ENCODE measurements around the gene PYGM. TPM values are rescaled to one million over a fixed set of nuclear protein-coding genes. Genes with fewer than 3 reads are reported as not detected.

Gene PYGM
- total and polyA plus RNA-seq, 2 donors (not counting 1 experiment from before 2014, with no cell fraction given), result 0.50 to 1.9 TPM

DNA sequence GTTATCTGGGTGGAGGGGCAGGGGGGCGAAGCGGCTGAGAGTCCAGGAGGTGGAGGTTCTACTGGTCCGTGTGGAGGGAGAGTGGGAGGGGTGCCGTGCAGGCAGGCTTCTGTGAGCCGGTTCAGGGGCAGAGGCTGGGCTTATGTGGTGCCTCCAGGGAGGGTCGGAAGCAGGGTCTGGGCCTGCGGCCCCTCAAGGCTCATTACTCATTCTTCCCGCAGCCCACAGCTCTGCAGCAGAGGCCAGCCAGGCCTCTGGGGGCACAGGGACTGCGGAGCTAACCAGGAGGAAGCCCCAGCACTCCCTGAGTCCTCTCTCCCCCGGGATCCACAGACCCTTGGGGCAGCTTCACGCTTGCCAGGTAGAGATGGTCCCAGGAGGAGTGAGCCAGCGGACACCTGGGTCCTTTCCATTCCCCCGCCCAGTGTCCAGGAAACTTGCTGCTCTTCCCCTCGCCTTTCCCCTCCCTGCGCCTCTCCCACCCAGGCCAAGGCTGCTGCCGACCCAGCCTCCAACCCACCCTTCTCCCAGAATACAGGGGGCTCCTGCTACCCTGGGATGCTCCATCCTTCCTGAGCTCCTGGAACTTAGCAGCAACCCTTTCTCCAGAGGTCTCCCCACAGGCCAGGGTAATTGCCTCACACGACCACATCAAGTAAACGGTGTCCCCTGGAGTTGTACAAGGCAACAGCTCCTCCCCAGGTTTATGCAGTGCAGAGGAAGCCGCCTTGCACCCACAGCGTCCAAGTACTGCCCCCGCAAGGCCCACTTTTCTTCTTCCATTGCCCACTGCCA lies 43.1 kb downstream of the PYGM start:
- no peaks in the 10 kb centered on the region for H3K4me1 ChIP-seq (ENCODE audit: control insufficient read depth, extremely low read depth, insufficient read depth, low read length)
- H3K9ac ChIP-seq (ENCODE audit: insufficient read depth, low read length), result no peak overlapping the region
- no peak overlapping the region for H2AFZ ChIP-seq (ENCODE audit: low read length)
- H3K4me3 ChIP-seq (replicated peaks in 1 of 4; ENCODE audit: control extremely low read depth in 1 of 4, insufficient read depth in 1 of 4, low read depth in 3 of 4, low read length in 4 of 4), result no peak overlapping the region
- DNase-seq (ENCODE audit: low read depth in 2 of 2), result no peak
- no peaks in the 10 kb centered on the region for H3K9me3 ChIP-seq (ENCODE audit: control insufficient read depth, insufficient read depth, low read depth, low read length)
- TF ChIP-seq EZH2 (IDR thresholded peaks at IDR 0.05; ENCODE audit: low read length, missing control alignments), result no peak
- TF ChIP-seq, protein P1, sequence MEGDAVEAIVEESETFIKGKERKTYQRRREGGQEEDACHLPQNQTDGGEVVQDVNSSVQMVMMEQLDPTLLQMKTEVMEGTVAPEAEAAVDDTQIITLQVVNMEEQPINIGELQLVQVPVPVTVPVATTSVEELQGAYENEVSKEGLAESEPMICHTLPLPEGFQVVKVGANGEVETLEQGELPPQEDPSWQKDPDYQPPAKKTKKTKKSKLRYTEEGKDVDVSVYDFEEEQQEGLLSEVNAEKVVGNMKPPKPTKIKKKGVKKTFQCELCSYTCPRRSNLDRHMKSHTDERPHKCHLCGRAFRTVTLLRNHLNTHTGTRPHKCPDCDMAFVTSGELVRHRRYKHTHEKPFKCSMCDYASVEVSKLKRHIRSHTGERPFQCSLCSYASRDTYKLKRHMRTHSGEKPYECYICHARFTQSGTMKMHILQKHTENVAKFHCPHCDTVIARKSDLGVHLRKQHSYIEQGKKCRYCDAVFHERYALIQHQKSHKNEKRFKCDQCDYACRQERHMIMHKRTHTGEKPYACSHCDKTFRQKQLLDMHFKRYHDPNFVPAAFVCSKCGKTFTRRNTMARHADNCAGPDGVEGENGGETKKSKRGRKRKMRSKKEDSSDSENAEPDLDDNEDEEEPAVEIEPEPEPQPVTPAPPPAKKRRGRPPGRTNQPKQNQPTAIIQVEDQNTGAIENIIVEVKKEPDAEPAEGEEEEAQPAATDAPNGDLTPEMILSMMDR (conservative IDR thresholded peaks at IDR 0.05 in 1 of 2, IDR thresholded peaks at IDR 0.05 in 1 of 2; ENCODE audit: low read depth in 1 of 2, low read length in 2 of 2), result no peak
- H3K36me3 ChIP-seq (ENCODE audit: control insufficient read depth, insufficient read depth, low read length), result no peaks in the 10 kb centered on the region
- H3K27ac ChIP-seq (ENCODE audit: insufficient read depth, low read length), result no peak overlapping the region
- peaks cover 42% of the 10 kb centered on the region for H3K27me3 ChIP-seq (ENCODE audit: control insufficient read depth, insufficient read depth, low read length)
- H4K20me1 ChIP-seq (ENCODE audit: control insufficient read depth, extremely low read depth, insufficient read depth, low read length), result no peaks in the 10 kb centered on the region
- no peak overlapping the region for H3K4me2 ChIP-seq (ENCODE audit: extremely low read depth, insufficient read depth, low read length)
- no peaks in the 10 kb centered on the region for H3K79me2 ChIP-seq (ENCODE audit: control insufficient read depth, insufficient read depth, low read length)

- Histone ChIP-seq H3K9ac (ENCODE audit: insufficient read depth, low read length) (no peak overlapping the region), H3K27ac (ENCODE audit: insufficient read depth, low read length) (no peak overlapping the region), H3K79me2 (ENCODE audit: control insufficient read depth, insufficient read depth, low read length) (no peaks in the 10 kb centered on the region), H3K4me2 (ENCODE audit: extremely low read depth, insufficient read depth, low read length) (no peak overlapping the region), H3K27me3 (ENCODE audit: control insufficient read depth, insufficient read depth, low read length) (peaks cover 49% of the 10 kb centered on the region), H2AFZ (ENCODE audit: low read length) (no peak overlapping the region), H4K20me1 (ENCODE audit: control insufficient read depth, extremely low read depth, insufficient read depth, low read length) (no peaks in the 10 kb centered on the region), H3K36me3 (ENCODE audit: control insufficient read depth, insufficient read depth, low read length) (no peaks in the 10 kb centered on the region), H3K4me1 (ENCODE audit: control insufficient read depth, extremely low read depth, insufficient read depth, low read length) (no peaks in the 10 kb centered on the region), H3K9me3 (ENCODE audit: control insufficient read depth, insufficient read depth, low read depth, low read length) (no peaks in the 10 kb centered on the region), H3K4me3 (replicated peaks in 1 of 4; ENCODE audit: control extremely low read depth in 1 of 4, insufficient read depth in 1 of 4, low read depth in 3 of 4, low read length in 4 of 4) (no peak overlapping the region)
- no peak for DNase-seq (ENCODE audit: low read depth in 2 of 2)
- no peak for TF ChIP-seq EZH2 (IDR thresholded peaks at IDR 0.05; ENCODE audit: low read length, missing control alignments)
- TF ChIP-seq, protein P1 (conservative IDR thresholded peaks at IDR 0.05 in 1 of 2, IDR thresholded peaks at IDR 0.05 in 1 of 2; ENCODE audit: low read depth in 1 of 2, low read length in 2 of 2), result no peak
These were observed 43.9 kb downstream of the PYGM start for GRCh38 chr11:64715756-64716472.

- TF ChIP-seq, protein P1 (conservative IDR thresholded peaks at IDR 0.05 in 1 of 2, IDR thresholded peaks at IDR 0.05 in 1 of 2; ENCODE audit: low read depth in 1 of 2, low read length in 2 of 2), result no peak
- TF ChIP-seq EZH2 (IDR thresholded peaks at IDR 0.05; ENCODE audit: low read length, missing control alignments), result no peak
- DNase-seq (ENCODE audit: low read depth in 2 of 2), result no peak
- Histone ChIP-seq H3K4me1 (ENCODE audit: control insufficient read depth, extremely low read depth, insufficient read depth, low read length) (no peaks in the 10 kb centered on the region), H2AFZ (ENCODE audit: low read length) (no peak overlapping the region), H3K4me3 (replicated peaks in 1 of 4; ENCODE audit: control extremely low read depth in 1 of 4, insufficient read depth in 1 of 4, low read depth in 3 of 4, low read length in 4 of 4) (no peak overlapping the region), H3K9me3 (ENCODE audit: control insufficient read depth, insufficient read depth, low read depth, low read length) (no peaks in the 10 kb centered on the region), H3K27ac (ENCODE audit: insufficient read depth, low read length) (no peak overlapping the region), H3K4me2 (ENCODE audit: extremely low read depth, insufficient read depth, low read length) (no peak overlapping the region), H3K36me3 (ENCODE audit: control insufficient read depth, insufficient read depth, low read length) (no peaks in the 10 kb centered on the region), H3K9ac (ENCODE audit: insufficient read depth, low read length) (no peak overlapping the region), H3K27me3 (ENCODE audit: control insufficient read depth, insufficient read depth, low read length) (peaks cover 48% of the 10 kb centered on the region), H4K20me1 (ENCODE audit: control insufficient read depth, extremely low read depth, insufficient read depth, low read length) (no peaks in the 10 kb centered on the region), H3K79me2 (ENCODE audit: control insufficient read depth, insufficient read depth, low read length) (no peaks in the 10 kb centered on the region)
These were observed 44.7 kb downstream of the PYGM start for GRCh38 chr11:64715110-64715509.

Measured in fibroblast of lung (primary cell).